Activated gamma-delta T cell treated with Interleukin-2 at 50 U/mL for 16 hours (primary cell): ENCODE data around the gene IRX4.

Experiments used
- DNase-seq: peaks from one replicate; pipeline ENCODE4 v3.0.0-alpha.2; 2020

The IRX4 gene

GRCh38 chr5:1912951-1913565 lies 30.3 kb upstream of the IRX4 start:
- DNase-seq, result no peak

GRCh38 chr5:1911773-1912235 lies 29.1 kb upstream of the IRX4 start:
- DNase-seq, result no peak

- DNase-seq, result no peak
These were observed 28.4 kb upstream of the IRX4 start for GRCh38 chr5:1910861-1911772.

GRCh38 chr5:1910081-1910760 lies 27.5 kb upstream of the IRX4 start:
- DNase-seq, result no peak

- no peak for DNase-seq
These were observed 26.7 kb upstream of the IRX4 start for GRCh38 chr5:1909346-1909985.

- no peak for DNase-seq
These were observed 26.2 kb upstream of the IRX4 start for GRCh38 chr5:1908931-1909330.

- DNase-seq, result no peak
These were observed 24.9 kb upstream of the IRX4 start for GRCh38 chr5:1907616-1908015.

GRCh38 chr5:1905108-1905507 lies 22.4 kb upstream of the IRX4 start:
- DNase-seq, result no peak

- no peak for DNase-seq
These were observed 19.3 kb upstream of the IRX4 start for GRCh38 chr5:1901983-1902382.

GRCh38 chr5:1901061-1901460 lies 18.3 kb upstream of the IRX4 start:
- no peak for DNase-seq

GRCh38 chr5:1899201-1899600 lies 16.5 kb upstream of the IRX4 start:
- no peak for DNase-seq

- DNase-seq, result no peak
These were observed 15.2 kb upstream of the IRX4 start for GRCh38 chr5:1897816-1898450.

- no peak for DNase-seq
These were observed 14.7 kb upstream of the IRX4 start for GRCh38 chr5:1897386-1897785.

GRCh38 chr5:1896602-1897376 lies 14.1 kb upstream of the IRX4 start:
- DNase-seq, result no peak

- no peak for DNase-seq
These were observed 13.2 kb upstream of the IRX4 start for GRCh38 chr5:1895739-1896420.

GRCh38 chr5:1894243-1894642 lies 11.5 kb upstream of the IRX4 start:
- no peak for DNase-seq

GRCh38 chr5:1893754-1894153 lies 11.0 kb upstream of the IRX4 start:
- DNase-seq, result no peak

GRCh38 chr5:1892685-1893445 lies 10.1 kb upstream of the IRX4 start:
- no peak for DNase-seq

- DNase-seq, result no peak
These were observed 9.5 kb upstream of the IRX4 start for GRCh38 chr5:1892211-1892610.

- no peak for DNase-seq
These were observed 8.7 kb upstream of the IRX4 start for GRCh38 chr5:1891391-1891790.

- DNase-seq, result no peak
These were observed 7.6 kb upstream of the IRX4 start for GRCh38 chr5:1890296-1890695.
